ENCODE results near the gene RAB3GAP2.

DNA sequence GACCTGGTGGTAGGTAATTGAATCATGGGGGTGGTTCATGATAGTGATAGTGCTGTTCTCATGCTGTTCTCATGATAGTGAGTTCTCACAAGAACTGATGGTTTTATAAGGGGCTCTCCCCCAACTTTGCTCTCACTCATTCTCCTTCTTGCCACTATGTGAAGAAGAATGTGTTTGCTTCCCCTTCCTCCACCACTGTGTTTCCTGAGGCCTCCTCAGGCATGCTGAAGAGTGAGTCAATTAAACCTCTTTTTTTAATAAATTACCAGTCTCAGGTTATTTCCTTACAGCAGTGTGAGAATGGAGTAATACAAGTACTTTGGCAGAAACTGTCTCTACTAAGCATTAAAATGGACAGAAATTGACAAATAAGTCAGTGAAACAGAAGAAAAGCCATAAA is 21.6 kb downstream of the RAB3GAP2 start:
- TF ChIP-seq SPI1 (IDR thresholded peaks at IDR 0.05; ENCODE audit: low read depth, low read length) (no peak), POU2F2 (IDR thresholded peaks at IDR 0.05; ENCODE audit: low read depth, low read length) (no peak), POLR2A (IDR thresholded peaks at IDR 0.05; ENCODE audit: low read depth, low read length) (no peak), PAX5 (IDR thresholded peaks at IDR 0.05; ENCODE audit: insufficient read depth, low read length, severe bottlenecking) (no peak), TAF1 (IDR thresholded peaks at IDR 0.05; ENCODE audit: low read depth, low read length) (no peak), POLR2AphosphoS5 (IDR thresholded peaks at IDR 0.05; ENCODE audit: low read depth, low read length) (no peak)
